ENCODE measurements around the gene SEC61B. TPM values are rescaled to one million over a fixed set of nuclear protein-coding genes. Genes with fewer than 3 reads are reported as not detected.

Gene SEC61B
- polyA plus RNA-seq, 4 donors: 145 to 156 (median 155) TPM

- peak; percentile 36 to 45 (median 40) for DNase-seq (ENCODE audit: low read depth in 4 of 4, low spot score in 3 of 4)
These were observed 44.4 kb downstream of the SEC61B start for GRCh38 chr9:99266255-99267023.

GRCh38 chr9:99269416-99269815, 47.3 kb downstream of the SEC61B start:
- DNase-seq (ENCODE audit: low read depth in 4 of 4, low spot score in 3 of 4): no peak

- no peak for DNase-seq (ENCODE audit: low read depth in 4 of 4, low spot score in 3 of 4)
These were observed 48.4 kb downstream of the SEC61B start for GRCh38 chr9:99270491-99270890.

GRCh38 chr9:99272836-99273235, 50.8 kb downstream of the SEC61B start:
- peak in 1 of 4 donors; percentile 5 for DNase-seq (ENCODE audit: low read depth in 4 of 4, low spot score in 3 of 4)

- no peak for DNase-seq (ENCODE audit: low read depth in 4 of 4, low spot score in 3 of 4)
These were observed 51.9 kb downstream of the SEC61B start for GRCh38 chr9:99274016-99274415.

- DNase-seq (ENCODE audit: low read depth in 4 of 4, low spot score in 3 of 4): no peak
These were observed 52.4 kb downstream of the SEC61B start for GRCh38 chr9:99274495-99274894.

Other genes starting within 250 kb of the SEC61B start
- 10 to 100 TPM; 39.7 to 55.9 (median 49.3) TPM for gene TGFBR1, start 117.2 kb upstream of the SEC61B start, polyA plus RNA-seq (ENCODE audit: insufficient read length in 4 of 4)
- 10 to 100 TPM; 42.8 to 51.8 (median 46.3) TPM for gene ALG2, start 340 bp upstream of the SEC61B start, polyA plus RNA-seq (ENCODE audit: insufficient read length in 4 of 4)

Data from left renal pelvis (tissue), 4 donors.